ENCODE data around the gene ADGRD2.

ADGRD2 gene

DNA sequence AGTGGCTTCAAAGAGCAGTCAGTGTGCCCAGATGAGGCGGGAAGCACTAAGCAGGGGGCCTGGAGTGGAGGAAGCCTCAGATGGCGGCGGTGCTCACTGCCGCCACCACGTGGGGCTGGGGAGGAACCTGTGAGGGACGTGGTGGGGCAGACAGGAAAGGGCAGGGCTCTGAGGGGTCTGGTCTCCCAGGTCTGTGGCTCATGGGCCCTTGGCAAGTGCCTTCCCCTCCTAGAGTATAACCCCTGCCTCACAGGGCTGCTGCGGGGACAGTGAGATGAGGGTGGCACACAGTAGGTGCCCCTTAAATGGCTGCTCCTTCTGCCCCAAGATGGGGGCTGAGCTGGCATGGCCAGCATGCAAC is 30.4 kb downstream of the ADGRD2 start:
- TF ChIP-seq FOXP2 (optimal IDR thresholded peaks at IDR 0.05; ENCODE audit: borderline replicate concordance, extremely low read depth, extremely low read length, insufficient read depth) (peak; percentile 18), TAF1 (IDR thresholded peaks at IDR 0.05; ENCODE audit: borderline replicate concordance, insufficient read depth, low read length) (no peak)

DNA sequence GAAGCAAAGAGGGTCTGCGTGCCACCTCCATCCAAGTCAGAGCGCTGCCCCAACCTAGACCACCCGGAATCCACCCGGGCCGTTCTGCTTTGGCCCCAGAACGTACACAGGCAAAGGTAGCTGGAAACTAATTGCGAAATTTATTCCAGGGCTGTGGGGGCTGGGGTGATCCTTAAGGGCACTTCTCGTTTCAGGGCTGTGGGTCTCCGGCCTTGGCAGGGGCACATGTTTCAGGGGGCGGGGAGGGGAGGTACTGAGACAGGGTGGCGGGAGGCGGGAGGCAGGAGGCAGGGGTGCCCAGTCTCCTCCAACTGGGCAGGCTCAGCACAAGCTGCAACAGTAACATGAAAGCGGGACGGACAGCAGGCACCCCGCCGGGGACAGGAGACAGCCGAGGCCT is 30.9 kb downstream of the ADGRD2 start:
- TF ChIP-seq SIN3A (IDR thresholded peaks at IDR 0.05; ENCODE audit: borderline replicate concordance, insufficient read depth, low read length): no peak
- TF ChIP-seq, protein P1, sequence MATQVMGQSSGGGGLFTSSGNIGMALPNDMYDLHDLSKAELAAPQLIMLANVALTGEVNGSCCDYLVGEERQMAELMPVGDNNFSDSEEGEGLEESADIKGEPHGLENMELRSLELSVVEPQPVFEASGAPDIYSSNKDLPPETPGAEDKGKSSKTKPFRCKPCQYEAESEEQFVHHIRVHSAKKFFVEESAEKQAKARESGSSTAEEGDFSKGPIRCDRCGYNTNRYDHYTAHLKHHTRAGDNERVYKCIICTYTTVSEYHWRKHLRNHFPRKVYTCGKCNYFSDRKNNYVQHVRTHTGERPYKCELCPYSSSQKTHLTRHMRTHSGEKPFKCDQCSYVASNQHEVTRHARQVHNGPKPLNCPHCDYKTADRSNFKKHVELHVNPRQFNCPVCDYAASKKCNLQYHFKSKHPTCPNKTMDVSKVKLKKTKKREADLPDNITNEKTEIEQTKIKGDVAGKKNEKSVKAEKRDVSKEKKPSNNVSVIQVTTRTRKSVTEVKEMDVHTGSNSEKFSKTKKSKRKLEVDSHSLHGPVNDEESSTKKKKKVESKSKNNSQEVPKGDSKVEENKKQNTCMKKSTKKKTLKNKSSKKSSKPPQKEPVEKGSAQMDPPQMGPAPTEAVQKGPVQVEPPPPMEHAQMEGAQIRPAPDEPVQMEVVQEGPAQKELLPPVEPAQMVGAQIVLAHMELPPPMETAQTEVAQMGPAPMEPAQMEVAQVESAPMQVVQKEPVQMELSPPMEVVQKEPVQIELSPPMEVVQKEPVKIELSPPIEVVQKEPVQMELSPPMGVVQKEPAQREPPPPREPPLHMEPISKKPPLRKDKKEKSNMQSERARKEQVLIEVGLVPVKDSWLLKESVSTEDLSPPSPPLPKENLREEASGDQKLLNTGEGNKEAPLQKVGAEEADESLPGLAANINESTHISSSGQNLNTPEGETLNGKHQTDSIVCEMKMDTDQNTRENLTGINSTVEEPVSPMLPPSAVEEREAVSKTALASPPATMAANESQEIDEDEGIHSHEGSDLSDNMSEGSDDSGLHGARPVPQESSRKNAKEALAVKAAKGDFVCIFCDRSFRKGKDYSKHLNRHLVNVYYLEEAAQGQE (IDR thresholded peaks at IDR 0.05; ENCODE audit: insufficient read depth in 1 of 2, low read depth in 2 of 2, low read length in 2 of 2): no peak
- no peak for TF ChIP-seq POLR2AphosphoS5 (IDR thresholded peaks at IDR 0.05; ENCODE audit: low read depth, low read length)
- TF ChIP-seq TAF1 (IDR thresholded peaks at IDR 0.05; ENCODE audit: borderline replicate concordance, insufficient read depth, low read length): no peak
- TF ChIP-seq FOXP2 (optimal IDR thresholded peaks at IDR 0.05; ENCODE audit: borderline replicate concordance, extremely low read depth, extremely low read length, insufficient read depth): no peak

DNA sequence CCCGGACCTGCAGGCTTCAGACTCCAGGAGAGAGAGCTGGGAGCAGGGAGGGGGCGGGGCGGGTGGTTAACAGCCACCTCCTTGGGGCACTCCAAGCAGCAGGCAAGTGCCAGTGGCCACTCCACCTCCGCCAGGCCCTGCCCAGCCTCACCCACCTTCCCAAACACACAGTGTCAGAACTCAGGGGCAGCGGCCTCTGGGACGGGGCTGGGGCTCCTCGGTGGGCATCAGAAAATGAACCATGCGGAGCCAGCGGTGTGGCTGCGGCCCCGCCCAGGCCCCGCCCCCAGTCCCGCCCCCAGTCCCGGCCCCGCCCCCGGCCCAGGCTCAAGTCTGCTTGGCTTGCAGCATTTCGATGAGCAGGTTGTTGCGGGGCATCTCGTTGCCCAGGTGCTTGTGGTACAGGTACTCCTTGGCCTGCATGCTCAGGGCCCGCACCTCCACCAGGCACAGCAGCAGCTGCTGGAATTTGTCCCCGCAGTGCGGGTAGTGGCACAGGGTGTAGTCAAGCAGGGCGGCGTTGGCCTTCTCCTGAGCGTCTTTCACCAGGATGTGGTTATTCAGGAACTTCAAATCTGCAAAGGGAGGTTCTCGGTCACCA is 32.3 kb downstream of the ADGRD2 start:
- TF ChIP-seq, protein P1 (IDR thresholded peaks at IDR 0.05; ENCODE audit: insufficient read depth in 1 of 2, low read depth in 2 of 2, low read length in 2 of 2): no peak
- TF ChIP-seq TAF1 (IDR thresholded peaks at IDR 0.05; ENCODE audit: borderline replicate concordance, insufficient read depth, low read length): no peak
- no peak for TF ChIP-seq SIN3A (IDR thresholded peaks at IDR 0.05; ENCODE audit: borderline replicate concordance, insufficient read depth, low read length)
- no peak for TF ChIP-seq FOXP2 (optimal IDR thresholded peaks at IDR 0.05; ENCODE audit: borderline replicate concordance, extremely low read depth, extremely low read length, insufficient read depth)
- no peak for TF ChIP-seq POLR2AphosphoS5 (IDR thresholded peaks at IDR 0.05; ENCODE audit: low read depth, low read length)

DNA sequence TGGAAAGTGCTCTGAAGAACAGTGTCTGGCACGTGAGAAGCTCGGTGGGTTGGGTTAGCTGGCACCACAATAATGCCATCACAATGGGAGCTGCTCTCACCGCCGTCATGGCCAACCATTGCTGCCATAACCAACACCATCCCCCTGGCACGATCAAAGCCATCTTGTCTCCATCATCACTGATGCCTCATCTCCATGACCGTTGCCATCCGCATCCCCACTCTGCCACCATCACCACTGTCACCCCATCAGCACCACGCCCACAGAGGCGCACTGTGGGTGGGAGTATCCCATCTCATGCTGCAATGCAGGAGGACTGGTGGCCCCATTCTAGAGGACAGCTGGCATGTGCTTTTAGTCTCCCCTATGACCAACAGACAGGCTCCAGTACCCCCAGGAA is 33.2 kb downstream of the ADGRD2 start:
- TF ChIP-seq, protein P1 (IDR thresholded peaks at IDR 0.05; ENCODE audit: insufficient read depth in 1 of 2, low read depth in 2 of 2, low read length in 2 of 2): no peak
- TF ChIP-seq POLR2AphosphoS5 (IDR thresholded peaks at IDR 0.05; ENCODE audit: low read depth, low read length) (no peak), TAF1 (IDR thresholded peaks at IDR 0.05; ENCODE audit: borderline replicate concordance, insufficient read depth, low read length) (no peak), FOXP2 (optimal IDR thresholded peaks at IDR 0.05; ENCODE audit: borderline replicate concordance, extremely low read depth, extremely low read length, insufficient read depth) (no peak), SIN3A (IDR thresholded peaks at IDR 0.05; ENCODE audit: borderline replicate concordance, insufficient read depth, low read length) (no peak)

- TF ChIP-seq SIN3A (IDR thresholded peaks at IDR 0.05; ENCODE audit: borderline replicate concordance, insufficient read depth, low read length): no peak
- TF ChIP-seq TAF1 (IDR thresholded peaks at IDR 0.05; ENCODE audit: borderline replicate concordance, insufficient read depth, low read length): no peak
- no peak for TF ChIP-seq POLR2AphosphoS5 (IDR thresholded peaks at IDR 0.05; ENCODE audit: low read depth, low read length)
- TF ChIP-seq, protein P1 (IDR thresholded peaks at IDR 0.05; ENCODE audit: insufficient read depth in 1 of 2, low read depth in 2 of 2, low read length in 2 of 2): no peak
- no peak for TF ChIP-seq FOXP2 (optimal IDR thresholded peaks at IDR 0.05; ENCODE audit: borderline replicate concordance, extremely low read depth, extremely low read length, insufficient read depth)
These were observed 35.0 kb downstream of the ADGRD2 start for GRCh38 chr9:124485201-124485600.

All from PFSK-1 (cell line).